Esophagus squamous epithelium (tissue), 5 donors: ENCODE data around the gene CAMK2G. TPM values are rescaled to one million over a fixed set of nuclear protein-coding genes. Genes with fewer than 3 reads are reported as not detected.
"Not testable (repeated sequence)": the region's sequence is repeated elsewhere in the genome, so short reads cannot be mapped to it uniquely, and the experiment has no call there.

Experiments
- DNase-seq: peaks from one replicate; lab custom pipeline; 2025; lab: John Stamatoyannopoulos, UW
- H3K27ac ChIP-seq, 4 donors: fragments of 200-600 bp; sonication (generic); one replicate each; pipeline ENCODE4 v1.5.1; 2016 to 2019; ENCODE audit warnings: mild to moderate bottlenecking in 1 of 4
- H3K27me3 ChIP-seq, 4 donors: fragments of 200-600 bp; sonication (generic); 1 replicate in 3 of 4; 2 replicates in 1 of 4; pipeline versions ENCODE4 v1.5.1 to v1.6.0; 2017 to 2021; ENCODE audit warnings: antibody characterized with exemption in 1 of 4
- H3K36me3 ChIP-seq, 3 donors: fragments of 200-600 bp; sonication (generic); one replicate each; pipeline ENCODE4 v1.5.1; 2016 to 2019
- H3K4me1 ChIP-seq, 3 donors: fragments of 200-600 bp; sonication (generic); one replicate each; pipeline ENCODE4 v1.5.1; 2017 to 2019
- H3K4me3 ChIP-seq, 4 donors: fragments of 200-600 bp; sonication (generic); 1 replicate in 3 of 4; 2 replicates in 1 of 4; pipeline ENCODE4 v1.5.1; 2016 to 2019; ENCODE audit warnings: mild to moderate bottlenecking in 2 of 4, moderate library complexity in 1 of 4
- H3K9me3 ChIP-seq, 3 donors: fragments of 200-600 bp; sonication (generic); one replicate each; pipeline ENCODE4 v1.5.1; 2016 to 2019
- POLR2A ChIP-seq, 4 donors: fragments of 450-650 bp; IDR thresholded peaks; one replicate each; pipeline ENCODE4 v1.6.1; 2017; ENCODE audit warnings: antibody characterized with exemption in 4 of 4, mild to moderate bottlenecking in 4 of 4, moderate library complexity in 3 of 4
- WGBS, 2 donors: methylation state at CpG; one replicate each; pipeline ENCODE4 v1.1.5; 2018; 5-methylcytosine and 5-hydroxymethylcytosine counted together
- intact Hi-C: fragments of 100-400 bp; cut with DNase I; formaldehyde crosslinking; loops from one replicate; pipeline ENCODE4 v1.15.0; 2022
- total RNA-seq, 4 donors: library from RNA; depleted of rRNA; stranded (reverse); fragments of >200 nt; gene quantifications; one replicate each; pipeline ENCODE4 v1.1.0, GENCODE V29; 2016
- TF ChIP-seq, protein P1 (sequence below), 6 experiments: fragments of 450-650 bp in 4 of 6; fragments of 200-600 bp in 2 of 6; sonication (generic) in 2 of 6; IDR thresholded peaks; one replicate each; pipeline ENCODE4 v1.5.1; 2016 to 2019; ENCODE audit warnings: antibody characterized with exemption in 6 of 6, mild to moderate bottlenecking in 4 of 6, moderate library complexity in 4 of 6
- donor health status: DM: yes; HTN: yes; CAD: no.

The CAMK2G gene
- total RNA-seq, 4 donors from 2014 or later = 15.5 to 37.0 (median 28.6) TPM

DNA sequence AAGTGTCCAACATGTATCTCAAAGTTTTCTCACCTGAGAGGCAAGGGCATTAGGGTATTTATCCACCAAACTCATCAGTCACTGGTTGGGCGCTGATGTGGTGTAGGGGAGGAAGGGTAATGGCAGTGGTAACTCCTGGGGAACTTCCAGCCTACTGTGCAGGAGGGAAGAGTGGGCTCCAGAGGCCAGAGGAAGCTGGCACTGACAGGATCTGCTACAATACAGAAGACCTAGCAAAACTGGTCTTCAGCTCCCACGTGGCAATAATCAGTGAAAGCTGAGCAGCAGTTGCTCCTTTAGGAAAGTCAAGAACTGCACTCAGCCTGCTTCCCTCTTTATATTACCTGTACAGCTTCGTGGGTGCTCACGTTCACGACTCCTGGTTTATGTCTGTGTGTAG, 17.2 kb upstream of the CAMK2G start:
- intact Hi-C loops = no loop called here
- no peak for DNase-seq
- TF ChIP-seq, protein P1, sequence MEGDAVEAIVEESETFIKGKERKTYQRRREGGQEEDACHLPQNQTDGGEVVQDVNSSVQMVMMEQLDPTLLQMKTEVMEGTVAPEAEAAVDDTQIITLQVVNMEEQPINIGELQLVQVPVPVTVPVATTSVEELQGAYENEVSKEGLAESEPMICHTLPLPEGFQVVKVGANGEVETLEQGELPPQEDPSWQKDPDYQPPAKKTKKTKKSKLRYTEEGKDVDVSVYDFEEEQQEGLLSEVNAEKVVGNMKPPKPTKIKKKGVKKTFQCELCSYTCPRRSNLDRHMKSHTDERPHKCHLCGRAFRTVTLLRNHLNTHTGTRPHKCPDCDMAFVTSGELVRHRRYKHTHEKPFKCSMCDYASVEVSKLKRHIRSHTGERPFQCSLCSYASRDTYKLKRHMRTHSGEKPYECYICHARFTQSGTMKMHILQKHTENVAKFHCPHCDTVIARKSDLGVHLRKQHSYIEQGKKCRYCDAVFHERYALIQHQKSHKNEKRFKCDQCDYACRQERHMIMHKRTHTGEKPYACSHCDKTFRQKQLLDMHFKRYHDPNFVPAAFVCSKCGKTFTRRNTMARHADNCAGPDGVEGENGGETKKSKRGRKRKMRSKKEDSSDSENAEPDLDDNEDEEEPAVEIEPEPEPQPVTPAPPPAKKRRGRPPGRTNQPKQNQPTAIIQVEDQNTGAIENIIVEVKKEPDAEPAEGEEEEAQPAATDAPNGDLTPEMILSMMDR (IDR thresholded peaks at IDR 0.05) = no peak
- TF ChIP-seq POLR2A (IDR thresholded peaks at IDR 0.05) = no peak
- H3K4me1 ChIP-seq = peaks cover 23 to 85% (median 41%) of the 10 kb centered on the region in 3 donors
- WGBS, 2 donors = 72 to 74% methylated on average over 5 of the region's 5 CpGs
- H3K27me3 ChIP-seq = no peaks in the 10 kb centered on the region
- H3K27ac ChIP-seq = peak overlapping the region in 1 of 4 donors; percentile 26
- no peak overlapping the region for H3K4me3 ChIP-seq
- H3K9me3 ChIP-seq = no peaks in the 10 kb centered on the region
- no peaks in the 10 kb centered on the region for H3K36me3 ChIP-seq

DNA sequence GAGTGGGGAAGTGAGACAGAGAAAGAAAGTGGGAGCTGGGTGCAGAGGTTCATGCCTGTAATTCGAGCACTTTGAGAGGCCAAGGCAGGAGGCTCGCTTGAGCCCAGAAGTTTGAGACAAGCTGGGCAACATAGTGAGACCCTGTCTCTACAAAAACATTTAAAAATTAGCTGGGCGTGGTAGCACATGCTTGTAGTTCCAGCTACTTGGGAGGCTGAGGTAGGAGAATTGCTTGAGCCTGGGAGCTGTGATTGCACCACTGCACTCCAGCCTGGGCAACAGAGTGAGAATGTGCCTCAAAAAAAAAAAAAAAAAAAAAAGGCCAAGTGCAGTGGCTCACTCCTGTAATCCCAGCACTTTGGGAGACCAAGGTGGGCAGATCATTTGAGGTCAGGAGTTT, 16.5 kb upstream of the CAMK2G start:
- H3K36me3 ChIP-seq, intact Hi-C loops, H3K27me3 ChIP-seq, DNase-seq, H3K4me3 ChIP-seq, H3K9me3 ChIP-seq: not testable (repeated sequence)
- WGBS, 2 donors = 50 to 70% methylated on average over 3 of the region's 3 CpGs
- peak overlapping the region in 1 of 4 donors; percentile 4 for H3K27ac ChIP-seq
- H3K4me1 ChIP-seq = peaks cover 28 to 92% (median 46%) of the 10 kb centered on the region in 3 donors

DNA sequence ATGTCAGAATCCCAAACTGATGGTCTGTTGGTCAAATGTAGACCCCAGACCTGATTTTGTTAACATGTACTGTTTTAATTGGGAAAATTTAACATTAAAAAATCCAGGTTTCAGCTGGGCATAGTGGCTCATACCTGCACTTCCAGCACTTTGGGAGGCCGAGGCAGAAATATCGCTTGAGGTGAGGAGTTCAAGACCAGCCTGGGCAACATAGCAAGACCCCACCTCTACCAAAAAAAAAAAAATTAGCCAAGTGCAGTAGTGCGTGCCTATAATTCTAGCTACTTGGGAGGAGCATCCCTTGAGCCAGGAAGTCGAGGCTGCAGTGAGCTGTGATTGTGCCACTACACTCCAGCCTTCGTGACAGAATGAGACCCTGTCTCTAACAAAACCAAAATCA, 15.9 kb upstream of the CAMK2G start:
- H3K4me1 ChIP-seq = peaks cover 28 to 92% (median 46%) of the 10 kb centered on the region in 3 donors
- H3K27ac ChIP-seq = peak overlapping the region; percentile 4 to 96 (median 78)
- no peaks in the 10 kb centered on the region for H3K36me3 ChIP-seq
- no peaks in the 10 kb centered on the region for H3K9me3 ChIP-seq
- TF ChIP-seq, protein P1 (IDR thresholded peaks at IDR 0.05) = no peak
- intact Hi-C loops = no loop called here
- DNase-seq = no peak
- WGBS, 2 donors = 90 to 91% methylated on average over 5 of the region's 5 CpGs
- H3K27me3 ChIP-seq = no peaks in the 10 kb centered on the region
- no peak overlapping the region for H3K4me3 ChIP-seq

DNA sequence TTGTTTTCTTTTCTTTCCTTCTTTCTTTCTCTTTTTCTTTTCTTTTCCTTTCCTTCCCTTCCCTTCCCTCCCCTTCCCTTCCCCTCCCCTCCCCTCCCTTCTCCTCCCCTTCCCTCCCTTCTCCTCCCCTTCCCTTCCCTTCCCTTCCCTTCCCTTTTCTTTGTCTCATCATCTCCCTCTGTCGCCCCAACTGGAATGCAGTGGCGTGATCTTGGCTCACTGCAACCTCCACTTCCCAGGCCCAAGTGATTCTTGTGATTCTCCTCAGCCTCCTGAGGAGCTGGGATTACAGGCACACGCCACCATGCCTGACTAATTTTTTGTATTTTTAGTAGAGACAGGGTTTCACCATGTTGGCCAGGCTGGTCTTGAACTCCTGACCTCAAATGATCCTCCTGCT, 15.1 kb upstream of the CAMK2G start:
- whole genome bisulfite sequencing, 2 donors = 27 to 42% methylated on average over 2 to 3 of the region's 3 CpGs
- Histone ChIP-seq H3K27ac (peak overlapping the region; percentile 92 to 96 (median 94)), H3K4me1 (peaks cover 28 to 86% (median 43%) of the 10 kb centered on the region in 3 donors)
- intact Hi-C loops, H3K36me3 ChIP-seq, H3K27me3 ChIP-seq, DNase-seq, H3K9me3 ChIP-seq, H3K4me3 ChIP-seq: not testable (repeated sequence)

DNA sequence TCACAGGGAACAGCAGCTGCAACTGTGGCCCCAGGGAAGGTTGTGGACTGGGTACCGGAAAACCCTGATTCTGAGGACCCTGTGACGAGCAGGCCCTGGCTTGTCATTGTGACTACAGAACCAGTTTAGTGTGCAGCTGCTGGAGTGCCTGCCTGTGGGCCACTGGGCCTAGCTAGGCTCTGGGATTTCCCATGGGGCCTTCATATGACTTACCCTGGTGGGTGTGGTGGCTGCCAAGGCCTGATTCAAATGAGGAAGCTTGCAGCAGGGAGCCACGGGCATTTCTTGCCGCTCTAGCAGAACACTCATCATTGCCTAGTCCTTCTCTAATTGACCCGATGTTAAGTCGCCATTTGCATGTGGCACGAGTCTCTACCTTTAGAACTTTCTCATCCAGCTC, 14.7 kb upstream of the CAMK2G start:
- Histone ChIP-seq H3K4me1 (peaks cover 28 to 82% (median 39%) of the 10 kb centered on the region in 3 donors), H3K27ac (peak overlapping the region; percentile 92 to 96 (median 94)), H3K9me3 (no peaks in the 10 kb centered on the region), H3K27me3 (no peaks in the 10 kb centered on the region), H3K4me3 (peak overlapping the region in 2 of 4 donors; percentile 7 to 9), H3K36me3 (no peaks in the 10 kb centered on the region)
- TF ChIP-seq, protein P1 (IDR thresholded peaks at IDR 0.05) = peak in 1 of 6 experiments; percentile 2
- TF ChIP-seq POLR2A (IDR thresholded peaks at IDR 0.05) = peak in 1 of 4 donors; percentile 10
- WGBS, 2 donors = 27 to 36% methylated on average over 5 to 7 of the region's 7 CpGs
- intact Hi-C loops = no loop called here
- DNase-seq = no peak

DNA sequence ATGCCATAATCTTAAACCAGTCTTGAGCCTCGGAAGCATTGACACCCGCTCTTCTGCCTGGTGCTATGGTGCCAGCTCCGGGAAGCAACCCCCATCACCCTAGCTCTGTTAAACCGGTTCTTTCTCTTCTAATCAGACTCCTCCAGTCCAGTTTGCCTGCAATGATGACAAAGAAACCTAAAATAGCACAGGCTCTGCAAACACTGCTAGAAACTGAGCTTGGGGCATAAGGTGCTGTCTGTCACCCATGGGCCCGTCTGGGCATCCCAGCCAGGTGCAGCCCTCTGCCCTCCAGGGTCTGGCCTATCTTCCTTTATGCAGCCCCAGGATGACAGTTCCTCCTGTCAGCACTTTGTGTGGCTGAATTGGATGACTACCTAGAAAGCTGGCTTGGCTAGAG, 14.2 kb upstream of the CAMK2G start:
- Histone ChIP-seq H3K36me3 (no peaks in the 10 kb centered on the region), H3K4me3 (peak overlapping the region in 2 of 4 donors; percentile 7 to 9), H3K27me3 (no peaks in the 10 kb centered on the region), H3K9me3 (no peaks in the 10 kb centered on the region), H3K27ac (peak overlapping the region; percentile 92 to 96 (median 94)), H3K4me1 (peaks cover 28 to 77% (median 38%) of the 10 kb centered on the region in 3 donors)
- TF ChIP-seq, protein P1 (IDR thresholded peaks at IDR 0.05) = no peak
- TF ChIP-seq POLR2A (IDR thresholded peaks at IDR 0.05) = no peak
- DNase-seq = no peak
- intact Hi-C loops = no loop called here
- WGBS, 2 donors = 40 to 48% methylated on average over 4 to 5 of the region's 5 CpGs
